Left lobe of liver (tissue), 2 donors: ENCODE results near the gene PCBD2. TPM values are rescaled to one million over a fixed set of nuclear protein-coding genes. Genes with fewer than 3 reads are reported as not detected.
"Not testable (repeated sequence)": the region's sequence is repeated elsewhere in the genome, so short reads cannot be mapped to it uniquely, and the experiment has no call there.

Source experiments
- ATAC-seq: fragments of 200-7000 bp; cut with Tn5 transposase; one replicate; pipeline ENCODE4 v1.9.1; 2020; ENCODE audit warnings: mild to moderate bottlenecking, moderate library complexity
- DNase-seq: peaks from one replicate; pipeline ENCODE4 v3.0.0-alpha.2; 2020; ENCODE audit warnings: low spot score
- total RNA-seq: library from RNA; stranded (reverse); gene quantifications from one replicate; pipeline ENCODE4 v1.2.1, GENCODE V29; 2021
- donor health status: DM: no; HTN: no; CAD: no; lungs with moderate emphysema.
- donor health status: DM: no; HTN: yes; CAD: no.

PCBD2 gene
- total RNA-seq, 1 donor from 2014 or later: 10.6 TPM

DNA sequence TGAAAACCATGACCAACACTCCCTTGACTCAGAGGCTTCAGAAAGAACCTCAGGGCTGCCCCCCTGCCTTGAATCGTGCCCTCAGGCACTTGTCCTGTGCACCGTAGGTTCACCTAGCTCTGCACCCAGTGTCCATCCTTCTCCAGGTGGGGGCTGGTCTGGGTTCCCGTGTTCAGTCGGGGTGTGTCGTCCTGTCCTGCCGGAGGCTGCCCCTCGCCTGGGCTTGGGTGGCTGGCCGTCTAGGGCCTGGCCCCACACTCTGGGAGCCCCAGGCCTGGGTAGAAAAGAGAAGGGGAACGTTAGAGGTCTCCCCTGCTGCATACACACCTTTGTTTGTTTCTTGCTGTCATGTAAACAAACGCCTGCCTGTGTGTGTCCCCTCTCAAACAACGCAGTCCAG lies 92.1 kb downstream of the PCBD2 start:
- DNase-seq (no peak), ATAC-seq (no peak)

DNA sequence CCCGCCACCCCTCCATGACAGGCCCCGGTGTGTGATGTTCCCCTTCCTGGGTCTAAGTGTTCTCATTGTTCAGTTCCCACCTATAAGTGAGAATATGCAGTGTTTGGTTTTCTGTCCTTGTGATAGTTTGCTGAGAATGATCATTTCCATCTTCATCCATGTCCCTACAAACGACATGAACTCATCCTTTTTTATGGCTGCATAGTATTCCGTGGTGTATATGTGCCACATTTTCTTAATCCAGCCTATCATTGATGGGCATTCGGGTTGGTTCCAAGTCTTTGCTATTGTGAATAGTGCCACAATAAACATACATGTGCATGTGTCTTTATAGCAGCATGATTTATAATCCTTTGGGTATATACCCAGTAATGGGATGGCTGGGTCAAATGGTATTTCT lies 93.1 kb downstream of the PCBD2 start:
- DNase-seq, ATAC-seq: not testable (repeated sequence)

DNA sequence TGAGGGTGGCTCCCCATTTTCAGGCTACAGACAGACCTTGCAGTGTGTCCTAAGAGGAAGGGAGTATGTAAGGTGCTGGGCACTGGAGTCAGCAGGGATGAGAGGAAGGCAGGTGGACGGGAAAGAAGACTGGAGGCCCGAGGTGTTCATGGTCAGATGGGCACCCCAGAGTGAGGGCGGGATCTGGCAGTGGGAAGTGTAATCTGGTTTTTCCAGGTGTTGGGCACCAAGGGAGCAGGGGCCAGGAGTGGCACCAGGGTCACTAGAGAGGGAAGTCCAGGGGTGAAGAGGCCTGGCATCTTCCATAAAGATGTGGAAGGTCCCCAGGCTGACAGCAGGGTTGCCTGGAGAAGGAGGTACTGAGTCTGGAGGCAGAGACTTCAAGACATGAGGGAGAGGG lies 99.4 kb downstream of the PCBD2 start:
- ATAC-seq (no peak), DNase-seq (no peak)

- ATAC-seq: no peak
- no peak for DNase-seq
Observed at GRCh38 chr5:135005076-135005475, 100.1 kb downstream of the PCBD2 start.

GRCh38 chr5:135007305-135007704 lies 102.4 kb downstream of the PCBD2 start:
- ATAC-seq (no peak), DNase-seq (no peak)

DNA sequence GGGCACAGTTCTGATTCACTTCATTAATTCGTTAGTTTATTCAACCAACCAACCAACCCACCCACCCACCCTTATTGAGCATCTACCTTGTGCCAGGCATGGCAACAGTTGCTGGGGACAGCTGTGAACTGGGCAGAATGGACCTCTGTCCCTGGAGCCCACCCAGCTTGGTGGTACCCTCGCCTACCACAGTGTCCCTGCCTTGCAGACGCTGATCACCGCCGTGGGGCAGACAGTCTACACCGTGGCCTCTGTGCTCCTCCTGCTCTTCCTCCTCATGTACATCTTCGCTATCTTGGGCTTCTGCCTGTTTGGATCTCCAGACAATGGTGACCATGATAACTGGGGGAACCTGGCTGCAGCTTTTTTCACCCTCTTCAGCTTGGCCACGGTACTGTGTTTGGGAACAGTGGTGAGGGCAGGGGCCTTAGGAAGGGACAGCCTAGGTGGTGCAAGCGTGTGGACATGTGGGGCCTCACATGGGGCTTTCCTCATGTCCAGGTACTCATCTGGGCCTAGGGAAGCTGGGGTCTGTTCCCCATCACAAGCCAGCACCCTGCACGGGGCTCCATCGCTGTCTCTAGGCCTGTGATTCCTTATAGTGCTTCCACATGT lies 102.9 kb downstream of the PCBD2 start:
- ATAC-seq (no peak), DNase-seq (no peak)

GRCh38 chr5:135008556-135008955 lies 103.6 kb downstream of the PCBD2 start:
- ATAC-seq (no peak), DNase-seq (no peak)

GRCh38 chr5:135008981-135009735 lies 104.2 kb downstream of the PCBD2 start:
- DNase-seq: no peak
- ATAC-seq: no peak

DNA sequence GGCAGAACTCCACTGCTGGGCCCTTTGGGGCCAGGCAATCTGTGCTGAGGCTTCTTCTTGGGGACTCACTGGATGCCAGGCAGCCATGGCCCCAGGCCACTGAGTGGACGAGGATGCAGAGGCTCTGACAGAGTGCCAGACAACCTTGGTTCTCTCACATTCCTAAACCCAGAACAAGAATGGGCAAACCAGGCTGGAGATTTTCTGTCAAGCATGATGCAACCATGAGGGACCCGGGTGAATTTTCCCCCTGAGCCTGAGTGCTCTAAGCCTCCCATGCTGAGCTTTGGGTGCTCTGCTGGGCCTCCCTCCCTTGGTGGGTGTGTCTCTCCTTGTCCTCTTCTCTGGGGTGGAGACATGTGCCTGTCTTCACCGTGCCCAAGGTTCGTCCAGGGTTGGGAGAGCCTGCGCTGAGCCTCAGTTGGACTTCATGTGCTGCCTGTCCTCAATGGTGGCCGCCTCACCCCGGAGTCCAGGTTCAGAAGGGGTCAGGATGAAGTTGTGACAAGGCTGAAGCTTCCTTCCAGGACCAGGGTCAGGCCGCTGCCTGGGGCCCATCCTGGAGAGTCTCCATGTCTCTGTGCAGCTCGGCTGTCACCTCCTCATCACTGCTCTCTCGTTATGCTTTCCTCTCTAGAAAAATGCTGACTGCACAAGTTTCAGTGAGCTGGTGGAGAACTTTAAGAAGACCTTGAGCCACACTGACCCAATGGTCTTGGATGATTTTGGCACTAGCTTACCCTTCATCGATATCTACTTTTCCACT lies 105.0 kb downstream of the PCBD2 start:
- ATAC-seq (no peak), DNase-seq (no peak)

DNA sequence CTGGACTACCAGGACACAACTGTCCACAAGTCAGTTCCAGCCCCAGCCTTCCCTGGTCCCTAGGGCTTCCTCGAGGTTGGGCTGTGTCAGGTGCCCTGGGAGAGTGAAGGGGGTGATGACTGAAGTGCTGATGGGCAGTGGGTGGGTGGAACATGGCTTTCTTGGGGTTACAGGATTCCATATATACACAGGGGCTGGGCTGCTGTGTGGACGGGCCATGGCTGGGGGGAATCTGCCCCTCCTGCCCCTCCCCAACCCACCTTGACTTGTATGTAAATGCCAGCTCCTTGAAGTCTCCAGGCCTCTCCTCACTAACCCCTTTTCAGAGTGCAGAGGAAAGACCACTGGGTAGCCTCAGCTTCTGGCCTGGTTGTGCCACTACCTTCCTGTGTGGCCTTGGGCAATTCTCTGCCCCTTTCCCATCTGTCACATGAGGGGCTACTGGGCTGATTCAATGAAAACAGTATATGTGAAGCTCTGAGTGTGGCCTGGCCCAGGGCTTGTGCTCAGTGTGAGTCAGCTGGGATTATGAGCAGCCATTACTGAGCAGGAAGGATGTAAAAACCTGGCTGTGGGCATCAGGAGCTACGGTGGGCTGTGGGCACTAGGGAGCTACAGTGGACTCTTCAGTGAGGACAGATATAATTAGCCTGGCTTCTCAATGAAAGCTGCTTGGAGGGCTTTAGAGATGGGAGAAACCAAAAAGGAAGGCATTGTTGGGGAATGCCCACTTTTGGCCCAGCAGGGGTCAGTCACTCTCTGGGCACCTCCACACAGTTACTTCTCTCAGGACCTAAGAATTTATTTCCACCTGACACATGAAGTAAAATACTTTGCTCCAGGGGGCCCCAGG lies 105.8 kb downstream of the PCBD2 start:
- ATAC-seq (no peak), DNase-seq (no peak)

- ATAC-seq (no peak), DNase-seq (no peak)
Observed at GRCh38 chr5:135011355-135012032, 106.6 kb downstream of the PCBD2 start.

- ATAC-seq (no peak), DNase-seq (peak; percentile 37)
Observed at GRCh38 chr5:135012033-135012588, 107.2 kb downstream of the PCBD2 start.

Other genes starting within 250 kb of the PCBD2 start
- 10.5 TPM for gene CAMLG, start 166.6 kb upstream of the PCBD2 start, total RNA-seq
- gene DDX46, start 146.4 kb upstream of the PCBD2 start, total RNA-seq: 19.0 TPM
- 25.9 TPM for gene C5orf24, start 59.2 kb upstream of the PCBD2 start, total RNA-seq
- 30.2 TPM for gene TXNDC15, start 30.8 kb upstream of the PCBD2 start, total RNA-seq
- gene CATSPER3, start 62.8 kb downstream of the PCBD2 start, total RNA-seq: 0.86 TPM
- gene PITX1, start 129.1 kb downstream of the PCBD2 start, total RNA-seq: 0.40 TPM